ENCODE data around the gene CHRNA4.

The CHRNA4 gene

GRCh38 chr20:63360850-63361518 is at the start of gene CHRNA4:
TSS of gene CHRNA4 (minus strand) at chr20:63361349. CDS start at chr20:63361165, 184 bp downstream.
- DNase-seq, result no peak

- DNase-seq, result no peak
Observed at GRCh38 chr20:63409834-63410435, 48.8 kb upstream of the CHRNA4 start.

- DNase-seq, result no peak
Observed at GRCh38 chr20:63409066-63409833, 48.1 kb upstream of the CHRNA4 start.

- DNase-seq, result no peak
Observed at GRCh38 chr20:63408684-63409046, 47.5 kb upstream of the CHRNA4 start.

- DNase-seq, result no peak
Observed at GRCh38 chr20:63407928-63408683, 47.0 kb upstream of the CHRNA4 start.

- DNase-seq, result no peak
Observed at GRCh38 chr20:63406617-63407245, 45.6 kb upstream of the CHRNA4 start.

- no peak for DNase-seq
Observed at GRCh38 chr20:63406011-63406410, 44.9 kb upstream of the CHRNA4 start.

- DNase-seq, result no peak
Observed at GRCh38 chr20:63405102-63405730, 44.1 kb upstream of the CHRNA4 start.

GRCh38 chr20:63404129-63405085 is 43.3 kb upstream of the CHRNA4 start:
- no peak for DNase-seq

- no peak for DNase-seq
Observed at GRCh38 chr20:63403403-63404105, 42.4 kb upstream of the CHRNA4 start.

GRCh38 chr20:63402860-63403220 is 41.7 kb upstream of the CHRNA4 start:
- DNase-seq, result no peak

GRCh38 chr20:63402181-63402859 is 41.2 kb upstream of the CHRNA4 start:
- no peak for DNase-seq

GRCh38 chr20:63401384-63402110 is 40.4 kb upstream of the CHRNA4 start:
- DNase-seq, result no peak

GRCh38 chr20:63400486-63401210 is 39.5 kb upstream of the CHRNA4 start:
- no peak for DNase-seq

GRCh38 chr20:63399596-63400375 is 38.6 kb upstream of the CHRNA4 start:
- no peak for DNase-seq

GRCh38 chr20:63398744-63399514 is 37.8 kb upstream of the CHRNA4 start:
- no peak for DNase-seq

- no peak for DNase-seq
Observed at GRCh38 chr20:63397946-63398450, 36.8 kb upstream of the CHRNA4 start.

Measured in activated CD4-positive, alpha-beta T cell treated with anti-CD3 and anti-CD28 coated beads for 4 hours (primary cell).